ENCODE measurements around the gene PWWP2B.

Gene PWWP2B

GRCh38 chr10:132447446-132448247 is 50.6 kb downstream of the PWWP2B start:
- DNase-seq (ENCODE audit: low read depth): no peak

DNA sequence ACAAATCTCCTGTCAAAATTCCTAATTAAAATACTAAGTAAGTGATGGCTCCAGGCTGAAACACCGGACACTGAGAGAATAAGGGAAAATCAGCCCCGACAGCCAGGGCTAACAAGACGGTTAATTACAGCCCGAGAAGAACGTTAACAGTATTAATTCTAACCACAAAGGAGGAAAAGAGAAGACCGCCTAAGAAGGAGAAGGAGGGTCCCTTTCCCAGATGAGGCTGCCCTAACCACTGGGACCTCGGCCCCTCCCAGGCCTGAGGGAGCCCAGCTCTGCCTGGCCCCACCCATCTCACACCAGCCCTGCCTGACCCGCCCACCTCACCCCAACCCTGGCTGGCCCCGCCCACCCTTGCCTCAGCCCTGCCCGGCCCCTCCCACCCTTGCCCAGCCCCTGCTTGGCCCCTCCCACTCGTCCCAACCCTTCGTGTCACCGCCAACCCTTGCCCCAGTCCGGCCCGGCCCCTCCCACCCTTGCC is 51.3 kb downstream of the PWWP2B start:
- DNase-seq (ENCODE audit: low read depth): no peak

DNA sequence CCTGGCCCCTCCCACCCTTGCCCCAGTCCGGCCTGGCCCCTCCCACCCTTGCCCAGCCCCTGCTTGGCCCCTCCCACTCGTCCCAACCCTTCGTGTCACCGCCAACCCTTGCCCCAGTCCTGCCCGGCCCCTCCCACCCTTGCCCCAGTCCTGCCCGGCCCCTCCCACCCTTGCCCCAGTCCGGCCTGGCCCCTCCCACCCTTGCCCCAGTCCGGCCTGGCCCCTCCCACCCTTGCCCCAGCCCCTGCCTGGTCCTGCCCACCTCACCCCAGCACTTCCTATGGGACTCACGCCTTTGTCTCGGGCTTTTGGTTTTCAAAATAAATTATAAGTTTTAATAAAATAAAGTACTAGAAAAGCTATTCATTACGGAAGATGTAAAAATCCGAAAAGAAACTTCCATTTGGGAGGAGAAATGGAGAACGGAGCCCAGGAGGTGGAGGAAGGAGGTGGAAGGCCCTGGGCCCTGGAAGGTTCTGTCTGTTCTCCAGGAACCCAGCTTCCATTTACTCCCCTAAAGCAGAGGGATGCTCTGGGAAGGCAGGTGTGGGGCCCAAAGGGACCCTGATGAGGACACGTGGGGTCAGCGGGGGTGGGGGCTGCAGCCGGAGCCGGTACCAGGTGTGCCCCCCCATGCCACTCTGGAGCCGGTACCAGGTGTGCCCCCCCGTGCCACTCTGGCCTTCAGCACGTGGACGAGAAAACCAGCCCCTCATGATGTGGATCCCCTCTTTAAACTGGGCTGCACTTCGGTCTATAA is 52.2 kb downstream of the PWWP2B start:
- DNase-seq (ENCODE audit: low read depth): no peak

- no peak for DNase-seq (ENCODE audit: low read depth)
Observed at GRCh38 chr10:132449811-132450181, 52.8 kb downstream of the PWWP2B start.

DNA sequence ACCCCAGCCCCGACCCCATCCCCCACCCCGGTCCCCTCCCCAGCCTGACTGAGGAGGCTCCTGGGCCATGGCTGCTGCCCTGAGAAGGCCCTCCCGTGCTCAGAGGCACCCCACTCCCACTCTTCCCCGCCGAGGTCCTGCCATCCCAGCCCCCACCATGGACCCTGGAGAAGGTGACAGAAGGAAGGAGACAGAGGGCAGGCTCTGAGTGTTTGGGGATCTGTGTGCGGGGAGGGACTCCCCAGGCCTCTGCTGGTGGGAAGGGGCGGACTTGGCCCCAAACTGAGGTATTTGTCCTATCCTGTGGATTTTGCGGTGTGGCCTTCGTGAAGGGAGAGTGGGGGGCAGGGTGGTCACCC is 53.4 kb downstream of the PWWP2B start:
- no peak for DNase-seq (ENCODE audit: low read depth)

DNA sequence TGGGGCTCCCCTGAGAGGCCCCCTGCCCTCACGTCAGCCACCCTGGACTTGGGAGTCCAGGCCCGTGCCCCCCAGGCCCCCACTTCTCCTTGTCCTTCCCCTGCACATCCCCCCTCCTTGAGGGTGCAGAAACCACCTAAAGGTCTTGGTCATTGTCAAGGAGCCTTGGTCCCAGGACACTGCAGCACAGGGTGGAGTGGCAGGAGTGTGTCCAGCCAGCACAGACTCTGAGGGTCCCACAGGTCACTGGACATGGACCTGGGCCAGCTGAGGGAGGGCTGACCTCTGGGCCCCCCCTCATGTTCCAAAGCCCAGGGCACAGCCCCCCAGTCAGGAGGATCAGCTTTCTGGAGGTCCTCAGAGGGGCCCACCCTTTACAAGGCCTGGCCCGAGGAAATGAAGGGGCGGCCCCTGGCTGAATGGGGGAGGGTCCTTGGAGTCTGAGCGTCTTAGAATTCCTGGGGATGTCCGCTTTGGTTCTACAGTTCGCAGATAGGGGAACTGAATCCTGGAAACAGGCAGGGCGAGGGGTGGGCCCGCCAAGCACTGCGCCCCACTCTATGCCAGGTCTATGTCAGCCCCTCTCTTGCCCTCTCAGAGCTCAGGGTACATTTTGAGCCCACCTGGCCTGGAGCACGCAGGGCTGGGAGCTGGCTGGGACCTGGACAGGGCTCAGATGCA is 54.0 kb downstream of the PWWP2B start:
- DNase-seq (ENCODE audit: low read depth): no peak

DNA sequence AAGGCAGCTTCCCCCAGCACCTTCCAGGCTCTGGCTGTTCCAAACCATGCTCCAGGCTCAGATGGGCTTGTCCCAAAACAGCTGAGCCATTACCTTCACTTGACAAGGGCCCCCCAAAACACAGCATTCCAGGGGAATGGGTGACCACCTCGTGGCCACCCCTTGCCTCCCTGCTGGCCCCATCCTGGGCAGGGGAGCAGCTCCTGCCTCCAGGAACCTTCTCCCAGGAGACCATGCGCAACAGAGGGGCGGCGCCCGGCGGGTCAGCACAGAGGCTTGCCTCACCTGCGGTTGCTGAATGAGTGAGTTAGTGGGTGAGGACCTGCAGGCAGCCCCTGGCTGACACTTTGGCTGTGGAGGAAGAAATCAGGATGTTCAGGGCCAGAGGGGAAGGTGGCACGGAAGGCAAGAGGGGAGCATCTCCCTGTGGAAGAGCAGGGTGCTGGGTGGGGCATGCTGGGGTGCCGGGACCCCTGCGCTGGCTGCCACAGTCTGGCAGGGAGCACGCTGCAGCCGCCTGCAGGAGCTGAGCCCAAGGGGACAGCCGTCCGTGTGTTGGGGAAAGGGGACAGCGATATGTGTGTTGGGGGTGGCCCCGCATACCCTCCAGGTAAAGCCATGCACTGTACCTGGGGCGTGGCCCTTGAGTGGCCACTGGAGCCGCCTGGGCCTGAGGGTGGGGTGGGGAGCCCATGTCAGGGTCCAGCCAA is 54.7 kb downstream of the PWWP2B start:
- no peak for DNase-seq (ENCODE audit: low read depth)

DNA sequence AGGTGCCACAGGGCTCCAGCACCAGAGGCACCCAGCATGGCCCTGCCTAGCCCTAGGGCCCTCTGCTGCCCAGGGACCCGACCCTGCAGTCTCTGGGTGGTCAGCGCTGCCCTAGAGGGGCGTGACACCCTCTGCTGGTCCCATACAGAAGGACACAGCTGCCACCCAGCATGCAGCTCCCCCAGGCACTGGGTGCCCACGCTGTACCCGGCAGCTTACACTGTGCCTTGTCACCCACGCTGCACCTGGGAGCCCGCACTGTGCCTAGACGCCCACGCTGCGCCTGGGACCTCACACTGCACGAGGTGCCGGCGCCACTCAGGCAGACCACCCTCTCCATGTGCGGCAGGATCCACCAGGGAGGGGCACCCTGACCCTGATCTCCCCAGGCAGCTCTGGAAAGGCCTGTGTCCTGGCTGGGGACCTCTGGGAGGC is 55.2 kb downstream of the PWWP2B start:
- no peak for DNase-seq (ENCODE audit: low read depth)

DNA sequence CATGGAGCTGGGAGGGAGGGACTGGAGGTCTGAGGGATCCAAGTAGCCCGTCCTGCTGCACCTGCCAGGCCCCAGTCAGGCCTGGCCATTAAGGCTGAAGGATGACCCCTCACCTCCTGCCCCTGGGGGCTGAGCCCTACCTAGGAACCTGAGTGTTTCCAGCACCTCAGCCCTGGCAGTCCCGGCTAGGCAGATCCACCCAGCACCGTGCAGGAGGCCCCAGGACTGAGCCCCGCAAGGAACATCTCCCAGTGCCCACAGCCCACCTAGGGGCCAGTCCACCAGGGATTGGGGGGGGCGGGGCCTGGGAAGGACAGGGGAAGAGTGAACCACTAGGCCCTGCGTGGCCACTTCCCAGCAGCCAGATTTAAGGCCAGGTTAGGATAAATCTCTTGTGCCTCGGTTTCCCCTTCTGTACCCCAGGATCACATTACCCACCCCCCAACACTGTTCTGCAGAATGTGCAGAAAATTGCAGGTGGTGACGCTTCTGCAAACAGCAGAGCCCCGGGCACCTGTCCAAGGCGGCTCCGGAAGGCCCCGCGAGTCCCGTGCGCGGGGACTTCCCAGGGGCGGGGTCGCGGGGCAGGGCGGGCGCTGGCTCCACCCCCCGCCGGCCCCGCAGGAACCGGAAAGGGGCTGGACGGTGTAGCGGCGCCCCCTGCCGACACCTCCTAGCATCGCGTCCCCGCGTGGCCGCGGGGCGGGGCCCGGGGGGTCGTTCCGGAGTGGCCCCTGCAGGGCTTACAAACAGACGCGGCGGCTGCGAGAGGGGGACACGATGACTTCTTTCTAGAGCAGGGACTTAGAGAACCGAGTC is 55.9 kb downstream of the PWWP2B start:
- DNase-seq (ENCODE audit: low read depth): no peak

GRCh38 chr10:132453470-132453861 is 56.5 kb downstream of the PWWP2B start:
- no peak for DNase-seq (ENCODE audit: low read depth)

DNA sequence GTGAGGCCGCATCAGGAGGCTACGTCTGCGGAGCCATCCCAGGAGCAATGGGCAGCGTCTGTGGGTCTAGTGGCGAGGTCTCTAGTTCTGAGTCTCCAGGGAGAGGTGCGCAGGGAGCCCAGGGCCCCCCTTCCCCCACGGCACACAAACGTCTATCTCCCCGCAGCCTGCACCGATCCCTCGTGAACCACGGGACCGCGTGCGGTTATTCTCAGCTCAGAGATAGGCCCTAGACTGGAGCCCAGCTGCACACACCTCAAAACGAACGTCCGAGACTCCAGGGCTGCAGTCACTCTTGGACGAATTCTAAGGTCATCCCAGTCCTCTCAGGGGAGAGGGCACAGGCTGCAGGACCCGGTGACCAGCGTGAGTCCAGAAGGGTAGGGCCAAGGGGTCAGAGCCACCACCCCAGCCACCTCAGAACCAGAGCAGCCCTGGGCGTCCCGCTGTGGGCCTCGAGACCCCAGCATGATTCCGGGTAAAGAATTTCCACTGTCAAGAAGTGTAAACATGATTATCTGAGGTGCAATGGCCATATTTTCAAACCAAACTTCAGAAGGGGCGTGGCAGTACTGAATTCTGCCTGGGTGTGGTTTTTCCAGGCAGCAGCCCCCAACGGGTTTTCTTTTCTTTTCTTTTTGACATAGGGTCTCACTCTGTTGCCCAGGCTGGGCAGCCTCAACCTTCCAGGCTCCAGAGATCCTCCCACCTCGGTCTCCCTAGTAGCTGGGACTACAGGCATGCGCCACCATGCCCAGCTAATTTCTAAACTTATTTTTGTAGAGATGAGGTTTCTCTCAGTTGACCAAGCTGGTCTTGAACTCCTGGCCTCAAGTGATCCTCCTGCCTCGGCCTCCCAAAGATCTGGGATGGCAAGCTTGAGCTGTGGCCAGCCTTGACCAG is 57.5 kb downstream of the PWWP2B start:
- DNase-seq (ENCODE audit: low read depth): no peak

GRCh38 chr10:132455441-132455971 is 58.5 kb downstream of the PWWP2B start:
- DNase-seq (ENCODE audit: low read depth): no peak

DNA sequence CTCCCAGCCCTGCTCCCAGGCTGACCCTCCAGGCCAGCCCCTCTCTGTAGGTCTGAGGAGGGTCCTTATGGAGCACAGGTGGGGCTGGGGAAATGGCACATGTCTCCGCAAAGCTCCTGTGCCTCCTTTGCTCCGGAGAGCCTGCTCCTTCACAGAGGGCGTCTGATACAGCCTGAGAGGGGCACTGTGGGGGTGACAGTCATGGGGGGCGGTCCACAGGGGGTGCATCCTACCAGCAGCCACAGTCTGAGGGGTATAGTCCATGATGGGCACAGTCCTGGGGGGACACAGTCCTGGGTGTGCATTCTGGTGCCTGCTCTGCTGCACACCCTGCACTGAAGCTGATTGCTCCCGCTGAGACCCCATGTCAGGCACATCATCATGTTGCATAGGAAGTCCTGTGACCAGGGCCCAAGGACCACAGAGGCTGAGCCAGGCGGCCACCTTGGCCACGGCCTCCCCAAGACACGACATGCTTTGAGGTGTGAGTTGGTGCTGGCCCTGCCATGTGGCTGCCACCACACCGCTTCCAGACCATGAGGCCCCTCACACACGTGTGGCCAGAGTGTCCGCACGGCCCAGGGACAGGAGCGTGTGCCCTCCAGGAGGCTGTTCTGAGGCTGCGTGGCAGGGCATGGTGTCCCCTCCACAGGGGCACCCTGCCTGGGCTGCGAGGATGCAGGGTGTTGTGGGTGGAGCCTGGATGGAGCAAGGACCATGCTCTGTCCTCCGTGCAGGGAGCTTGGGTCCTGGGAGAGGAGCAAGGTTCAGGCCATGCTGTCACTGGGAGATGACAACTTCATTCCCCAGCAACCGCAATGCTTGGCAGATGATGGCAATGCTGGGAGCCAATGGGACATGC is 59.2 kb downstream of the PWWP2B start:
- no peak for DNase-seq (ENCODE audit: low read depth)

- no peak for DNase-seq (ENCODE audit: low read depth)
Observed at GRCh38 chr10:132456881-132457280, 59.9 kb downstream of the PWWP2B start.

- no peak for DNase-seq (ENCODE audit: low read depth)
Observed at GRCh38 chr10:132457328-132458070, 60.5 kb downstream of the PWWP2B start.

DNA sequence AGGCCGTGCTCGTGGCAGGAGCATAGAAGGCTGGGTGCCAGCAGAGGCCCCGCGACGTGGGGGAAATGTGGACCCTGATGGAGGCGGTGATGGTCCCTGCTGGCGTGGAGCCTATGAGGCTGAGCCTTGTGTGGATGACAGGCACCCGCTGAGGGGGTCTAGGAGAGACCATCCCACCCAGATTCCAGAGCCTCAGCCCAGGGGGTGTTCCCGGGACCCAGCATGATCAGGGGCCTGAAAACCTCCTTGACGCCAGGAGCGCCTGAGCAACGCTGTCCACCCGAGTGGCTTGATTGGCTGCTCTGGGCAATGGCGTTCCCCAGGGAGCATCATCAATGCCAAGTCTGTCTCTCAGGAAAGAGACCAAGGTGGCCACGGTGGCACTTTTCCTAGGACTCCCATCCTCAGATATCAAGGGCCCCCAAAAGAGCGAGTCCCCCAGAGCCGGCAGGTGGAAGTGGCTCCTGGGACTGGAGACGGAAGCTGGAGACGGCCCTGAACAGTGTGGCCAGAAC is 61.1 kb downstream of the PWWP2B start:
- DNase-seq (ENCODE audit: low read depth): no peak

- no peak for DNase-seq (ENCODE audit: low read depth)
Observed at GRCh38 chr10:132458586-132459300, 61.7 kb downstream of the PWWP2B start.
